ENCODE measurements around the gene CES3. TPM values are rescaled to one million over a fixed set of nuclear protein-coding genes. Genes with fewer than 3 reads are reported as not detected.
"Not testable (repeated sequence)": the region's sequence is repeated elsewhere in the genome, so short reads cannot be mapped to it uniquely, and the experiment has no call there.

Gene CES3
- total RNA-seq, 6 donors from 2014 or later = 1.4 to 6.2 (median 2.9) TPM

GRCh38 chr16:66986559-66986958, 25.5 kb downstream of the CES3 start:
- Histone ChIP-seq H3K27ac (no peak overlapping the region), H3K36me3 (no peaks in the 10 kb centered on the region), H3K4me1 (no peaks in the 10 kb centered on the region), H3K27me3 (no peaks in the 10 kb centered on the region), H3K4me3 (no peak overlapping the region), H3K9me3 (no peaks in the 10 kb centered on the region)
- TF ChIP-seq CTCF (IDR thresholded peaks at IDR 0.05) = no peak
- TF ChIP-seq POLR2AphosphoS5 (IDR thresholded peaks at IDR 0.05) = no peak
- no peak for TF ChIP-seq POLR2A (IDR thresholded peaks at IDR 0.05)
- no peak for TF ChIP-seq EP300 (IDR thresholded peaks at IDR 0.05)
- DNase-seq (no peak), ATAC-seq (ENCODE audit: low FRiP score in 2 of 2) (no peak)
- 76 to 96% methylated on average over 6 of the region's 6 CpGs for WGBS, 2 donors

- H3K4me3 ChIP-seq = no peak within 1 kb of the TSS
- DNase-seq (no peak), ATAC-seq (ENCODE audit: low FRiP score in 2 of 2) (peak in 1 of 2 donors; percentile 10)
- H3K4me1 ChIP-seq = no peaks in the 10 kb centered on the region
- no peaks in the 10 kb centered on the region for H3K27me3 ChIP-seq
- no peak within 1 kb of the TSS for H3K27ac ChIP-seq
- no peaks in the 10 kb centered on the region for H3K36me3 ChIP-seq
- 79 to 82% methylated on average over 9 to 11 of the region's 11 CpGs for WGBS, 2 donors
- H3K9me3 ChIP-seq = no peaks in the 10 kb centered on the region
- TF ChIP-seq POLR2AphosphoS5 (IDR thresholded peaks at IDR 0.05) (no peak), CTCF (IDR thresholded peaks at IDR 0.05) (no peak), EP300 (IDR thresholded peaks at IDR 0.05) (no peak), POLR2A (IDR thresholded peaks at IDR 0.05) (no peak)
Observed at GRCh38 chr16:66988197-66988788, 27.2 kb downstream of the CES3 start, which contains the start of gene CES4A. TSS of gene CES4A (plus strand) at chr16:66988589. CDS start at chr16:66988773, 184 bp downstream.

GRCh38 chr16:66991545-66992077, 30.5 kb downstream of the CES3 start:
- DNase-seq (no peak), ATAC-seq (ENCODE audit: low FRiP score in 2 of 2) (no peak)
- H3K27me3 ChIP-seq = no peaks in the 10 kb centered on the region
- H3K36me3 ChIP-seq = no peaks in the 10 kb centered on the region
- 83 to 97% methylated on average over 2 of the region's 2 CpGs for WGBS, 2 donors
- H3K9me3 ChIP-seq = no peaks in the 10 kb centered on the region
- no peak overlapping the region for H3K4me3 ChIP-seq
- no peak overlapping the region for H3K27ac ChIP-seq
- TF ChIP-seq EP300 (IDR thresholded peaks at IDR 0.05) (no peak), POLR2A (IDR thresholded peaks at IDR 0.05) (no peak), POLR2AphosphoS5 (IDR thresholded peaks at IDR 0.05) (no peak), CTCF (IDR thresholded peaks at IDR 0.05) (no peak)
- peaks cover 3 to 7% (median 5%) of the 10 kb centered on the region in 4 donors for H3K4me1 ChIP-seq

- DNase-seq; ATAC-seq (ENCODE audit: low FRiP score in 2 of 2): not testable (repeated sequence)
- WGBS, 2 donors = 92 to 94% methylated on average over 12 of the region's 12 CpGs
Observed at GRCh38 chr16:66993558-66993957, 32.5 kb downstream of the CES3 start.

GRCh38 chr16:66996324-66996982, 35.4 kb downstream of the CES3 start:
- peak in 1 of 2 donors; percentile 80 for DNase-seq
- 48 to 55% methylated on average over 2 to 6 of the region's 6 CpGs for WGBS, 2 donors
- TF ChIP-seq EP300 (IDR thresholded peaks at IDR 0.05) (peak in 2 of 4 donors; percentile 47 to 88), POLR2AphosphoS5 (IDR thresholded peaks at IDR 0.05) (peak; percentile 21 to 49), POLR2A (IDR thresholded peaks at IDR 0.05) (no peak), CTCF (IDR thresholded peaks at IDR 0.05) (peak in 1 of 6 experiments; percentile 3)

More at GRCh38 chr16:66993558-66993957, 32.5 kb downstream of the CES3 start:
- H3K36me3 ChIP-seq, H3K27me3 ChIP-seq, H3K9me3 ChIP-seq, H3K4me3 ChIP-seq, H3K27ac ChIP-seq: not testable (repeated sequence)
- peaks cover 3 to 14% (median 11%) of the 10 kb centered on the region in 4 donors for H3K4me1 ChIP-seq

More at GRCh38 chr16:66996324-66996982, 35.4 kb downstream of the CES3 start:
- Histone ChIP-seq H3K4me3 (no peak overlapping the region), H3K27me3 (no peaks in the 10 kb centered on the region), H3K27ac (peak overlapping the region; percentile 57 to 78 (median 60)), H3K4me1 (peaks cover 20 to 28% (median 23%) of the 10 kb centered on the region in 4 donors), H3K9me3 (no peaks in the 10 kb centered on the region), H3K36me3 (no peaks in the 10 kb centered on the region)
- ATAC-seq (ENCODE audit: low FRiP score in 2 of 2) = peak; percentile 69 to 83

Measured in upper lobe of left lung (tissue), 6 donors.